Measurements from ENCODE around the gene HIRA. TPM values are rescaled to one million over a fixed set of nuclear protein-coding genes. Genes with fewer than 3 reads are reported as not detected.

Gene HIRA
- total RNA-seq, 1 experiment from 2014 or later, result 23.8 TPM

GRCh38 chr22:19450363-19451175, 19.0 kb upstream of the HIRA start:
- TF ChIP-seq, protein P1, sequence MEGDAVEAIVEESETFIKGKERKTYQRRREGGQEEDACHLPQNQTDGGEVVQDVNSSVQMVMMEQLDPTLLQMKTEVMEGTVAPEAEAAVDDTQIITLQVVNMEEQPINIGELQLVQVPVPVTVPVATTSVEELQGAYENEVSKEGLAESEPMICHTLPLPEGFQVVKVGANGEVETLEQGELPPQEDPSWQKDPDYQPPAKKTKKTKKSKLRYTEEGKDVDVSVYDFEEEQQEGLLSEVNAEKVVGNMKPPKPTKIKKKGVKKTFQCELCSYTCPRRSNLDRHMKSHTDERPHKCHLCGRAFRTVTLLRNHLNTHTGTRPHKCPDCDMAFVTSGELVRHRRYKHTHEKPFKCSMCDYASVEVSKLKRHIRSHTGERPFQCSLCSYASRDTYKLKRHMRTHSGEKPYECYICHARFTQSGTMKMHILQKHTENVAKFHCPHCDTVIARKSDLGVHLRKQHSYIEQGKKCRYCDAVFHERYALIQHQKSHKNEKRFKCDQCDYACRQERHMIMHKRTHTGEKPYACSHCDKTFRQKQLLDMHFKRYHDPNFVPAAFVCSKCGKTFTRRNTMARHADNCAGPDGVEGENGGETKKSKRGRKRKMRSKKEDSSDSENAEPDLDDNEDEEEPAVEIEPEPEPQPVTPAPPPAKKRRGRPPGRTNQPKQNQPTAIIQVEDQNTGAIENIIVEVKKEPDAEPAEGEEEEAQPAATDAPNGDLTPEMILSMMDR (IDR thresholded peaks at IDR 0.05), result no peak
- TF ChIP-seq POLR2AphosphoS5 (IDR thresholded peaks at IDR 0.05; ENCODE audit: low read depth, low read length), result no peak
- TF ChIP-seq TCF7L2 (IDR thresholded peaks at IDR 0.05; ENCODE audit: low read depth, low read length), result no peak
- TF ChIP-seq SIN3A (IDR thresholded peaks at IDR 0.05; ENCODE audit: borderline replicate concordance, insufficient read depth, low read depth, low read length), result no peak
- Histone ChIP-seq H3K4me3 (ENCODE audit: low read depth in 2 of 2, low read length in 2 of 2) (no peak overlapping the region), H3K27me3 (ENCODE audit: control insufficient read depth, insufficient read depth, low read length) (no peaks in the 10 kb centered on the region), H3K4me1 (ENCODE audit: control insufficient read depth, insufficient read depth, low read length) (peaks cover 16% of the 10 kb centered on the region; the same call in 1 of the 2 replicates), H3K36me3 (ENCODE audit: control insufficient read depth, insufficient read depth, low read length) (peaks cover 3% of the 10 kb centered on the region), H3K27ac (ENCODE audit: low read length) (no peak overlapping the region), H3K9me3 (ENCODE audit: control insufficient read depth, insufficient read depth, low read depth, low read length) (no peaks in the 10 kb centered on the region)
- DNase-seq (ENCODE audit: low read depth, low spot score) (no peak), ATAC-seq (no peak)
- CTCF ChIA-PET, result no interaction called here
- POLR2A ChIA-PET, result no interaction called here
- intact Hi-C loops (cut with micrococcal nuclease; ENCODE audit: unreplicated experiment) (no loop called here), in situ Hi-C loops (cut with HindIII; ENCODE audit: low pct_unique_long_range_greater_than_20kb, low sequenced_read_pairs) (no loop called here)
- no TSS peak for BruUV-seq (replicated peaks)

DNA sequence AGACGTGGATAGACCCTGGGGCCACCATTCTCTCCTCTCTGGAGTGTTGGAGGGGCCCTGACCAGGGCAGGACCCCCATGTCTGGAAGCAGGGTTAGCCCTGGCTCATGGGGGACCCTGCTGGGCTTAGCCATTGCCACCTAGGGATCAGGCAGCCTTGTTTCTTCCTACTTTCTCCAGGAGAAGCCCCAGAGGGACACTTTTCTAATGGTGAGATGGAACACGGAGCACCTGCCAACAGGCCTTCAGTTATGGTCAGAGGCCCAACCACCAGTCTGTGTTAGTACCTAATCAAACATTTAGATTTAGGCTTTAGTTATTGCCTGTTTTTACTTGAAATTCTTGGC, 17.9 kb upstream of the HIRA start:
- POLR2A ChIA-PET, result no interaction called here
- BruUV-seq (replicated peaks), result no TSS peak
- Histone ChIP-seq H3K27ac (ENCODE audit: low read length) (no peak overlapping the region), H3K36me3 (ENCODE audit: control insufficient read depth, insufficient read depth, low read length) (no peaks in the 10 kb centered on the region; the same call in 1 of the 2 replicates), H3K9me3 (ENCODE audit: control insufficient read depth, insufficient read depth, low read depth, low read length) (no peaks in the 10 kb centered on the region), H3K4me3 (ENCODE audit: low read depth in 2 of 2, low read length in 2 of 2) (no peak overlapping the region), H3K27me3 (ENCODE audit: control insufficient read depth, insufficient read depth, low read length) (no peaks in the 10 kb centered on the region), H3K4me1 (ENCODE audit: control insufficient read depth, insufficient read depth, low read length) (peaks cover 16% of the 10 kb centered on the region; the same call in 1 of the 2 replicates)
- intact Hi-C loops (cut with micrococcal nuclease; ENCODE audit: unreplicated experiment) (no loop called here), in situ Hi-C loops (cut with HindIII; ENCODE audit: low pct_unique_long_range_greater_than_20kb, low sequenced_read_pairs) (no loop called here)
- TF ChIP-seq POLR2AphosphoS5 (IDR thresholded peaks at IDR 0.05; ENCODE audit: low read depth, low read length) (no peak), TCF7L2 (IDR thresholded peaks at IDR 0.05; ENCODE audit: low read depth, low read length) (no peak), SIN3A (IDR thresholded peaks at IDR 0.05; ENCODE audit: borderline replicate concordance, insufficient read depth, low read depth, low read length) (no peak)
- TF ChIP-seq, protein P1 (IDR thresholded peaks at IDR 0.05), result no peak
- TF ChIP-seq, protein P2, sequence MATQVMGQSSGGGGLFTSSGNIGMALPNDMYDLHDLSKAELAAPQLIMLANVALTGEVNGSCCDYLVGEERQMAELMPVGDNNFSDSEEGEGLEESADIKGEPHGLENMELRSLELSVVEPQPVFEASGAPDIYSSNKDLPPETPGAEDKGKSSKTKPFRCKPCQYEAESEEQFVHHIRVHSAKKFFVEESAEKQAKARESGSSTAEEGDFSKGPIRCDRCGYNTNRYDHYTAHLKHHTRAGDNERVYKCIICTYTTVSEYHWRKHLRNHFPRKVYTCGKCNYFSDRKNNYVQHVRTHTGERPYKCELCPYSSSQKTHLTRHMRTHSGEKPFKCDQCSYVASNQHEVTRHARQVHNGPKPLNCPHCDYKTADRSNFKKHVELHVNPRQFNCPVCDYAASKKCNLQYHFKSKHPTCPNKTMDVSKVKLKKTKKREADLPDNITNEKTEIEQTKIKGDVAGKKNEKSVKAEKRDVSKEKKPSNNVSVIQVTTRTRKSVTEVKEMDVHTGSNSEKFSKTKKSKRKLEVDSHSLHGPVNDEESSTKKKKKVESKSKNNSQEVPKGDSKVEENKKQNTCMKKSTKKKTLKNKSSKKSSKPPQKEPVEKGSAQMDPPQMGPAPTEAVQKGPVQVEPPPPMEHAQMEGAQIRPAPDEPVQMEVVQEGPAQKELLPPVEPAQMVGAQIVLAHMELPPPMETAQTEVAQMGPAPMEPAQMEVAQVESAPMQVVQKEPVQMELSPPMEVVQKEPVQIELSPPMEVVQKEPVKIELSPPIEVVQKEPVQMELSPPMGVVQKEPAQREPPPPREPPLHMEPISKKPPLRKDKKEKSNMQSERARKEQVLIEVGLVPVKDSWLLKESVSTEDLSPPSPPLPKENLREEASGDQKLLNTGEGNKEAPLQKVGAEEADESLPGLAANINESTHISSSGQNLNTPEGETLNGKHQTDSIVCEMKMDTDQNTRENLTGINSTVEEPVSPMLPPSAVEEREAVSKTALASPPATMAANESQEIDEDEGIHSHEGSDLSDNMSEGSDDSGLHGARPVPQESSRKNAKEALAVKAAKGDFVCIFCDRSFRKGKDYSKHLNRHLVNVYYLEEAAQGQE (IDR thresholded peaks at IDR 0.05; ENCODE audit: insufficient read depth in 1 of 2, low read depth in 2 of 2, low read length in 1 of 2), result no peak
- no peak for ATAC-seq
- no peak for DNase-seq (ENCODE audit: low read depth, low spot score)
- CTCF ChIA-PET, result no interaction called here
